MM.1S (cell line): Measurements from ENCODE around the gene KIF5C.

ENCODE experiments used
- CTCF ChIP-seq: fragments of 300-600 bp; sonication (generic); IDR thresholded peaks from 2 replicates; pipeline ENCODE4 v1.5.1; 2016; ENCODE audit warnings: antibody characterized with exemption, low read length, mixed read lengths
- EZH2 ChIP-seq: fragments of 300-600 bp; sonication (generic); optimal IDR thresholded peaks from 2 replicates; pipeline ENCODE3; 2017; ENCODE audit warnings: low read depth, mild to moderate bottlenecking, antibody characterized with exemption, low read length, mixed read lengths
- EZH2phosphoT487 ChIP-seq: fragments of 300-600 bp; sonication (generic); IDR thresholded peaks from 2 replicates; pipeline ENCODE4 v1.6.1; 2018; ENCODE audit warnings: antibody characterized with exemption, low read length

- TF ChIP-seq EZH2, result no peak
- TF ChIP-seq CTCF, result no peak
- TF ChIP-seq EZH2phosphoT487, result no peak
Observed at GRCh38 chr2:148969659-148970061, 94.6 kb downstream of the KIF5C start.
